IMR-90 (cell line): Measurements from ENCODE around the gene NTMT1. TPM values are rescaled to one million over a fixed set of nuclear protein-coding genes. Genes with fewer than 3 reads are reported as not detected.

Source experiments
- ATAC-seq: fragments of 200-7000 bp; cut with Tn5 transposase; 2 replicates; pipeline ENCODE4 v1.9.1; 2020; ENCODE audit warnings: low read depth, mild to moderate bottlenecking, moderate library complexity
- BruUV-seq: library from RNA; stranded (reverse); fragments of 400-500 nt; replicated peaks from 2 replicates; lab custom pipeline; 2021; lab: Mats Ljungman, UMichigan
- CTCF ChIA-PET: fragments of 300-600 bp; formaldehyde crosslinking; extraction: SDS; loops from one replicate; lab custom pipeline; 2021; ENCODE audit warnings: antibody characterized with exemption; lab: Yijun Ruan, JAX
- POLR2A ChIA-PET: fragments of 300-600 bp; sonication (Branson Sonifier 250); formaldehyde crosslinking; loops from one replicate; lab custom pipeline; 2022; ENCODE audit warnings: antibody characterized with exemption; ENCODE audit not compliant: unreplicated experiment; lab: Charles Lee
- DNase-seq: peaks from one replicate; pipeline ENCODE4 v3.0.0; 2013
- H2AFZ ChIP-seq: replicated peaks from 2 replicates; pipeline ENCODE3; 2013; ENCODE audit warnings: low read length, mild to moderate bottlenecking; ENCODE audit not compliant: poor library complexity
- H2AK5ac ChIP-seq: 2 replicates; pipeline ENCODE4 v1.6.1; 2013; ENCODE audit warnings: low read depth, low read length, inconsistent platforms
- H2AK9ac ChIP-seq: replicated peaks from 2 replicates; pipeline ENCODE3; 2013; ENCODE audit warnings: mild to moderate bottlenecking, low read depth, low read length, moderate library complexity; ENCODE audit not compliant: poor library complexity
- H2BK120ac ChIP-seq: 2 replicates; pipeline ENCODE4 v1.6.1; 2013; ENCODE audit warnings: low read depth, low read length, inconsistent platforms
- H2BK15ac ChIP-seq: 3 replicates; pipeline ENCODE4 v1.6.1; 2013; ENCODE audit warnings: low read depth, low read length, inconsistent platforms
- H2BK20ac ChIP-seq: 2 replicates; pipeline ENCODE4 v1.6.1; 2013; ENCODE audit warnings: low read depth, mild to moderate bottlenecking, inconsistent platforms, low read length, moderate library complexity
- H2BK5ac ChIP-seq: 2 replicates; pipeline ENCODE4 v1.6.1; 2013; ENCODE audit warnings: mild to moderate bottlenecking, low read depth, low read length, inconsistent platforms; ENCODE audit not compliant: poor library complexity, severe bottlenecking
- H3K14ac ChIP-seq: replicated peaks from 2 replicates; pipeline ENCODE4 v1.6.1; 2013; ENCODE audit warnings: low read depth, low read length, inconsistent platforms
- H3K18ac ChIP-seq: 2 replicates; pipeline ENCODE4 v1.6.1; 2013; ENCODE audit warnings: low read depth, low read length, control low read depth
- H3K23ac ChIP-seq: 2 replicates; pipeline ENCODE4 v1.6.1; 2013; ENCODE audit warnings: low read depth, low read length, inconsistent platforms
- H3K27ac ChIP-seq: 2 replicates; pipeline ENCODE4 v1.5.1; 2013; ENCODE audit warnings: mild to moderate bottlenecking, control low read depth, low read length; ENCODE audit not compliant: insufficient read depth
- H3K27me3 ChIP-seq: 2 replicates; pipeline ENCODE4 v1.6.1; 2013; ENCODE audit warnings: low read length; ENCODE audit not compliant: control insufficient read depth, insufficient read depth
- H3K36me3 ChIP-seq: 2 replicates; pipeline ENCODE4 v1.6.1; 2013; ENCODE audit warnings: low read length, mixed read lengths; ENCODE audit not compliant: control insufficient read depth, insufficient read depth
- H3K4ac ChIP-seq: 2 replicates; pipeline ENCODE4 v1.6.1; 2013; ENCODE audit warnings: low read depth, low read length, inconsistent platforms
- H3K4me1 ChIP-seq: 2 replicates; pipeline ENCODE4 v1.6.1; 2013; ENCODE audit warnings: low read length, mixed read lengths; ENCODE audit not compliant: control insufficient read depth, insufficient read depth
- H3K4me2 ChIP-seq: 2 replicates; pipeline ENCODE4 v1.6.1; 2013; ENCODE audit warnings: low read depth, mild to moderate bottlenecking, control low read depth, low read length, moderate library complexity
- H3K4me3 ChIP-seq: 2 replicates; pipeline ENCODE4 v1.5.1; 2013; ENCODE audit warnings: low read depth, mild to moderate bottlenecking, control low read depth, low read length, moderate library complexity; ENCODE audit not compliant: insufficient read depth
- H3K56ac ChIP-seq: 2 replicates; pipeline ENCODE4 v1.6.1; 2013; ENCODE audit warnings: low read length, inconsistent platforms; ENCODE audit not compliant: insufficient read depth; ENCODE audit errors: extremely low read depth
- H3K79me1 ChIP-seq, 2 experiments: 2 replicates each; pipeline ENCODE4 v1.6.1; 2013; ENCODE audit warnings: low read length in 2 of 2, inconsistent platforms in 1 of 2, low read depth in 1 of 2
- H3K9ac ChIP-seq: 2 replicates; pipeline ENCODE4 v1.6.1; 2013; ENCODE audit warnings: low read depth, low read length, control low read depth
- H3K9me1 ChIP-seq: 2 replicates; pipeline ENCODE4 v1.6.1; 2013; ENCODE audit warnings: low read length, inconsistent platforms; ENCODE audit not compliant: insufficient read depth
- H3K9me3 ChIP-seq: 2 replicates; pipeline ENCODE4 v1.6.1; 2013; ENCODE audit warnings: low read length; ENCODE audit not compliant: control insufficient read depth, insufficient read depth
- H4K20me1 ChIP-seq: 2 replicates; pipeline ENCODE4 v1.6.1; 2013; ENCODE audit warnings: low read length, inconsistent platforms; ENCODE audit not compliant: insufficient read depth
- H4K5ac ChIP-seq: 2 replicates; pipeline ENCODE4 v1.6.1; 2013; ENCODE audit warnings: mild to moderate bottlenecking, low read depth, low read length, control low read depth
- H4K8ac ChIP-seq, 2 experiments: 2 replicates each; pipeline ENCODE4 v1.6.1; 2013; ENCODE audit warnings: low read depth in 2 of 2, low read length in 2 of 2, control low read depth in 1 of 2, inconsistent platforms in 1 of 2
- H4K91ac ChIP-seq: 2 replicates; pipeline ENCODE4 v1.6.1; 2013; ENCODE audit warnings: low read depth, low read length, inconsistent platforms; ENCODE audit not compliant: insufficient read depth
- WGBS, 2 experiments: methylation state at CpG; one replicate each; pipeline versions ENCODE4 v1.1.5 to v1.1.7; 2013; ENCODE audit warnings: missing lambda C conversion rate in 2 of 2; ENCODE audit not compliant: insufficient read length in 1 of 2; ENCODE audit errors: extremely low coverage in 2 of 2; 5-methylcytosine and 5-hydroxymethylcytosine counted together
- dilution Hi-C: fragments of 300-500 bp; cut with HindIII; formaldehyde crosslinking; loops from one replicate; pipeline ENCODE4 v1.14.3; 2018; ENCODE audit warnings: low sequenced_read_pairs; ENCODE audit not compliant: unreplicated experiment
- in situ Hi-C: fragments of 300-500 bp; cut with MboI; formaldehyde crosslinking; loops from 3 replicates; pipeline ENCODE4 v1.14.3; 2019; ENCODE audit warnings: low sequenced_read_pairs, inconsistent platforms, mixed read lengths
- intact Hi-C: fragments of 100-400 bp; cut with micrococcal nuclease; formaldehyde crosslinking; loops from 2 replicates; pipeline ENCODE4 v1.10.0; 2022
- polyA plus RNA-seq, 3 experiments: library from polyadenylated mRNA; depleted of rRNA; stranded (reverse); fragments of >200 nt; gene quantifications; 2 replicates each; pipeline ENCODE4 v1.2.3, GENCODE V29; 2012; ENCODE audit warnings: low replicate concordance in 1 of 3
- total RNA-seq: library from RNA; depleted of rRNA; stranded (reverse); fragments of >200 nt; gene quantifications from 2 replicates; pipeline ENCODE4 v1.2.3, GENCODE V29; 2012
- TF ChIP-seq, protein P1 (sequence below): conservative IDR thresholded peaks from 2 replicates; pipeline ENCODE4 v1.5.1; 2012; ENCODE audit warnings: mild to moderate bottlenecking, low read depth, low read length, improper control_type of control experiment

The NTMT1 gene
- total and polyA plus RNA-seq, 2 of the 4 experiments (the other 2 are of a cell fraction): 68.1 to 88.1 TPM

DNA sequence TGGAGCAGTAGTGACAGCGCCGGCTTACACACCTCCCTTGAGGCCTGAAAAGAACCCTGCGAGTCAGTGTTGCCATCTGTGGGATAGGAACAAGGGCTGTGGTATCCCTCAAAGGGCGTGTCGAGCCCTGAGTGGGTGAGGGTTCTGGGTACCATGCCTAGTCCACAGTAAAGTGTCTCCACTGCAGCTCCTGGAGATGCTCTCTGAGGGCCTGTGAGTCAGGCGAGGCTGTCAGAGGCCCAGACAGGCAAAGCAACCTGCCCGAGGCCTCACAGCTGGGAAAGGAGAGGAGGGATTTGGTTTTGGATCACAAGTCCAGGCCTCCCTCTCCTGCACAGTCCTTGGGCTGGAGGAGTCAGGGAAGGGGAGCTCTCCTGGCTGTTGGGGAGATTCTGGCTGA, 45.6 kb downstream of the NTMT1 start:
- Histone ChIP-seq H3K27ac (no peak overlapping the region), H4K5ac (no peak overlapping the region)

More for the DNA sequence above, 45.6 kb downstream of the NTMT1 start:
- DNase-seq (peak; percentile 19), ATAC-seq (no peak; the same call in 1 of the 2 replicates)
- Histone ChIP-seq H4K20me1 (peaks cover 60% of the 10 kb centered on the region), H3K4me3 (no peak overlapping the region), H2AFZ (peak overlapping the region; percentile 5), H3K4me2 (no peak overlapping the region), H4K91ac (0 out of 2 replicates have a peak overlapping the region, but pooled peaks have one; percentile 4), H3K18ac (no peak overlapping the region), H3K9me3 (no peaks in the 10 kb centered on the region), H2BK15ac (no peak overlapping the region), H3K4ac (peak overlapping the region; percentile 46), H2AK9ac (peak overlapping the region; percentile 75), H3K27me3 (no peaks in the 10 kb centered on the region), H3K79me1 (peaks cover 20 to 89% of the 10 kb centered on the region in 2 experiments), H3K9ac (no peak overlapping the region), H3K9me1 (peaks cover 24% of the 10 kb centered on the region), H2BK20ac (no peak overlapping the region), H3K4me1 (peaks cover 31% of the 10 kb centered on the region), H3K56ac (no peak overlapping the region), H3K23ac (peak overlapping the region; percentile 50; the same call in 1 of the 2 replicates), H3K14ac (0 out of 2 replicates have a peak overlapping the region, but pooled peaks have one; percentile 25), H2AK5ac (peak overlapping the region; percentile 80), H2BK120ac (no peak overlapping the region), H2BK5ac (no peak overlapping the region), H3K36me3 (peaks cover 21% of the 10 kb centered on the region), H4K8ac (peak overlapping the region in 1 of 2 experiments; percentile 56; a peak in 1 of 4 replicates)
- dilution Hi-C loops (no loop called here), intact Hi-C loops (no loop called here), in situ Hi-C loops (no loop called here)
- no CpG with 5 or more reads among the region's 7 CpGs for WGBS, 2 experiments
- ChIA-PET POLR2A (interaction anchor here (0.5 kb wide), 1 partner anchor 26 kb away, joined by 4 read pairs; no protein-coding TSS in a partner anchor), CTCF (no interaction called here)
- TF ChIP-seq, protein P1, sequence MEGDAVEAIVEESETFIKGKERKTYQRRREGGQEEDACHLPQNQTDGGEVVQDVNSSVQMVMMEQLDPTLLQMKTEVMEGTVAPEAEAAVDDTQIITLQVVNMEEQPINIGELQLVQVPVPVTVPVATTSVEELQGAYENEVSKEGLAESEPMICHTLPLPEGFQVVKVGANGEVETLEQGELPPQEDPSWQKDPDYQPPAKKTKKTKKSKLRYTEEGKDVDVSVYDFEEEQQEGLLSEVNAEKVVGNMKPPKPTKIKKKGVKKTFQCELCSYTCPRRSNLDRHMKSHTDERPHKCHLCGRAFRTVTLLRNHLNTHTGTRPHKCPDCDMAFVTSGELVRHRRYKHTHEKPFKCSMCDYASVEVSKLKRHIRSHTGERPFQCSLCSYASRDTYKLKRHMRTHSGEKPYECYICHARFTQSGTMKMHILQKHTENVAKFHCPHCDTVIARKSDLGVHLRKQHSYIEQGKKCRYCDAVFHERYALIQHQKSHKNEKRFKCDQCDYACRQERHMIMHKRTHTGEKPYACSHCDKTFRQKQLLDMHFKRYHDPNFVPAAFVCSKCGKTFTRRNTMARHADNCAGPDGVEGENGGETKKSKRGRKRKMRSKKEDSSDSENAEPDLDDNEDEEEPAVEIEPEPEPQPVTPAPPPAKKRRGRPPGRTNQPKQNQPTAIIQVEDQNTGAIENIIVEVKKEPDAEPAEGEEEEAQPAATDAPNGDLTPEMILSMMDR: no peak
- no TSS peak for BruUV-seq
